Thoracic aorta endothelial cell (primary cell): ENCODE measurements around the gene KRT1. TPM values are rescaled to one million over a fixed set of nuclear protein-coding genes. Genes with fewer than 3 reads are reported as not detected.

ENCODE experiments used
- total RNA-seq: library from RNA; depleted of rRNA; stranded (reverse); fragments of >200 nt; gene quantifications from 2 replicates; pipeline ENCODE4 v1.2.3, GENCODE V29; 2012

Gene KRT1
- total RNA-seq = not detected in 2 replicates

GRCh38 chr12:52680363-52680762 is at the start of gene KRT1:
KRT1 (minus strand) TSS chr12:52680407; CDS start chr12:52680348, 59 bp downstream.

GRCh38 chr12:52703424-52703823 is 23.2 kb upstream of the KRT1 start, which contains the start of gene KRT77:
KRT77 (minus strand) TSS chr12:52703524; CDS start chr12:52703434, 90 bp downstream.

GRCh38 chr12:52651726-52652261 is 28.4 kb downstream of the KRT1 start, which contains the start of gene KRT2:
KRT2 (minus strand) TSS chr12:52652211; CDS start chr12:52652142, 69 bp downstream.

Other genes with a start within 250 kb of the KRT1 start
- gene KRT75, start 246.0 kb downstream of the KRT1 start, total RNA-seq = not detected in 2 replicates
- not detected in 2 replicates for gene KRT6B, start 228.3 kb downstream of the KRT1 start, total RNA-seq
- gene KRT6C, start 206.6 kb downstream of the KRT1 start, total RNA-seq = not detected in 2 replicates
- gene KRT6A, start 187.2 kb downstream of the KRT1 start, total RNA-seq = not detected in 2 replicates
- not detected in 2 replicates for gene KRT5, start 160.0 kb downstream of the KRT1 start, total RNA-seq
- gene KRT71, start 127.3 kb downstream of the KRT1 start, total RNA-seq = not detected in 2 replicates
- gene KRT74, start 106.6 kb downstream of the KRT1 start, total RNA-seq = not detected in 2 replicates
- not detected in 2 replicates for gene KRT72, start 78.9 kb downstream of the KRT1 start, total RNA-seq
- not detected in 2 replicates for gene KRT73, start 61.8 kb downstream of the KRT1 start, total RNA-seq
- gene KRT2, start 28.2 kb downstream of the KRT1 start, total RNA-seq = not detected in 2 replicates
- gene KRT77, start 23.1 kb upstream of the KRT1 start, total RNA-seq = not detected in 2 replicates
- not detected in 2 replicates for gene KRT76, start 96.9 kb upstream of the KRT1 start, total RNA-seq
- gene KRT3, start 115.7 kb upstream of the KRT1 start, total RNA-seq = not detected in 2 replicates
- not detected in 2 replicates for gene KRT4, start 133.7 kb upstream of the KRT1 start, total RNA-seq
- not detected in 2 replicates for gene KRT79, start 153.9 kb upstream of the KRT1 start, total RNA-seq
- gene KRT78, start 168.6 kb upstream of the KRT1 start, total RNA-seq = not detected in 2 replicates
- gene KRT8, start 224.7 kb upstream of the KRT1 start, total RNA-seq = 6.3 and 7.8 TPM in 2 replicates